Subcutaneous abdominal adipose tissue (tissue), 5 donors: ENCODE data around the gene HRH2.

Source experiments
- H3K27ac ChIP-seq: one replicate; pipeline ENCODE4 v1.7.0; 2013; ENCODE audit warnings: low read depth, mild to moderate bottlenecking, inconsistent platforms, low read length, moderate library complexity
- H3K27me3 ChIP-seq, 5 donors: one replicate each; pipeline ENCODE4 v1.7.0; 2013; ENCODE audit warnings: low read length in 5 of 5, inconsistent platforms in 1 of 5; ENCODE audit not compliant: control insufficient read depth in 5 of 5, insufficient read depth in 4 of 5
- H3K36me3 ChIP-seq, 5 donors: one replicate each; pipeline ENCODE4 v1.7.0; 2013; ENCODE audit warnings: low read length in 5 of 5; ENCODE audit not compliant: control insufficient read depth in 5 of 5, insufficient read depth in 5 of 5
- H3K4me1 ChIP-seq, 5 donors: one replicate each; pipeline ENCODE4 v1.7.0; 2013; ENCODE audit warnings: low read length in 5 of 5, mild to moderate bottlenecking in 3 of 5, moderate library complexity in 1 of 5; ENCODE audit not compliant: control insufficient read depth in 5 of 5, insufficient read depth in 5 of 5
- H3K4me3 ChIP-seq, 5 donors: one replicate each; pipeline ENCODE4 v1.7.0; 2013; ENCODE audit warnings: low read length in 5 of 5, low read depth in 1 of 5
- H3K9ac ChIP-seq, 5 donors: one replicate each; pipeline ENCODE4 v1.7.0; 2013; ENCODE audit warnings: low read length in 5 of 5, mild to moderate bottlenecking in 4 of 5, moderate library complexity in 3 of 5
- H3K9me3 ChIP-seq, 5 donors: one replicate each; pipeline ENCODE4 v1.7.0; 2013; ENCODE audit warnings: low read length in 5 of 5; ENCODE audit not compliant: control insufficient read depth in 5 of 5
- donor health status: healthy.
- donor health status: healthy.
- donor health status: healthy.
- donor health status: healthy.
- donor health status: healthy.

Gene HRH2

DNA sequence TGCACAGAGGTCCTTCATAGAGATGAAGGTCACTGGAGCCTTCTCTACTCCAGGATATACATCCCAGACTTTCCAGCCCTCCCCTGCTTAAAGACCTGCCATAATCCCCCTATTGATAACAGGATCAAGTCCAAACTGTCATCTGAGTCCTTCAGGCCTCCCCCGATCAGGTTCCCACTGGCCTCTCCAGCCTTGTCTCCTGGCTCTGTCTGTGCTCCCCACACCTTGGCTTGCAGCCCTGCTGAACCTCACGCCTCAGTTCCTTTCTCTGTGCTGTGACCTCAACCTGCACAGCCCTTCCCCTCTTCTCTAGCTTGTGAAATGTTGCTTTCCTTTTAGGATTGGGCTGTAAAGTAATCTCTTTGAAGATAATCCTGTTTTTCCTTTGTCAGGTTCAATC lies 2.5 kb upstream of the HRH2 start:
- peaks cover 2 to 36% (median 14%) of the 10 kb centered on the region in 5 donors for H3K4me1 ChIP-seq

DNA sequence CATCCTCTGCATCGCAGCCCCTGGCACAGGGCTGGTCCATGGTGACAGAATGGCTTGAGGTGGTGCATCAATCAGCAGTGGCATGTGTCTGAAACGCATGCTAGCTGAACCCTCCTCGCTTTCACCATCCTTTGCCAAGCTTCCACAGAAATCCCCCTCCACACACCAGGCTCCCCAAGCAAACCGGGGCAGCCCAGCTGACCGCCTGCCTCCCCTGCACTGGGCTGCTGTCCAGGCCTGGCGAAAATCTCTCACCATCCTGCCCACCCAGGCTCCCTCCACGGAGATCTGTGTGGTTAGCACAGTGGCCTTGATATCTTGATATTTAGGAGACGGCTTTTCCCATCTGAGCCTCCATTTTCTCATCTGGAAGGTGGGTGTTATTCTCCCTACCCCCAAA lies 905 bp upstream of the HRH2 start:
- no peaks in the 10 kb centered on the region for H3K36me3 ChIP-seq
- no peak overlapping the region for H3K27ac ChIP-seq
- peaks cover 2 to 36% (median 14%) of the 10 kb centered on the region in 5 donors for H3K4me1 ChIP-seq
- no peaks in the 10 kb centered on the region for H3K9me3 ChIP-seq
- H3K27me3 ChIP-seq: peaks cover 0 to 34% (median 29%) of the 10 kb centered on the region in 5 donors
- no peak overlapping the region for H3K9ac ChIP-seq
- no peak overlapping the region for H3K4me3 ChIP-seq

More for the DNA sequence above, 2.5 kb upstream of the HRH2 start:
- H3K9me3 ChIP-seq: peaks cover 0 to 1% (median 0%) of the 10 kb centered on the region in 5 donors
- no peak overlapping the region for H3K9ac ChIP-seq
- H3K36me3 ChIP-seq: no peaks in the 10 kb centered on the region
- H3K27ac ChIP-seq: no peak overlapping the region
- H3K4me3 ChIP-seq: no peak overlapping the region
- H3K27me3 ChIP-seq: peaks cover 0 to 34% (median 29%) of the 10 kb centered on the region in 5 donors

DNA sequence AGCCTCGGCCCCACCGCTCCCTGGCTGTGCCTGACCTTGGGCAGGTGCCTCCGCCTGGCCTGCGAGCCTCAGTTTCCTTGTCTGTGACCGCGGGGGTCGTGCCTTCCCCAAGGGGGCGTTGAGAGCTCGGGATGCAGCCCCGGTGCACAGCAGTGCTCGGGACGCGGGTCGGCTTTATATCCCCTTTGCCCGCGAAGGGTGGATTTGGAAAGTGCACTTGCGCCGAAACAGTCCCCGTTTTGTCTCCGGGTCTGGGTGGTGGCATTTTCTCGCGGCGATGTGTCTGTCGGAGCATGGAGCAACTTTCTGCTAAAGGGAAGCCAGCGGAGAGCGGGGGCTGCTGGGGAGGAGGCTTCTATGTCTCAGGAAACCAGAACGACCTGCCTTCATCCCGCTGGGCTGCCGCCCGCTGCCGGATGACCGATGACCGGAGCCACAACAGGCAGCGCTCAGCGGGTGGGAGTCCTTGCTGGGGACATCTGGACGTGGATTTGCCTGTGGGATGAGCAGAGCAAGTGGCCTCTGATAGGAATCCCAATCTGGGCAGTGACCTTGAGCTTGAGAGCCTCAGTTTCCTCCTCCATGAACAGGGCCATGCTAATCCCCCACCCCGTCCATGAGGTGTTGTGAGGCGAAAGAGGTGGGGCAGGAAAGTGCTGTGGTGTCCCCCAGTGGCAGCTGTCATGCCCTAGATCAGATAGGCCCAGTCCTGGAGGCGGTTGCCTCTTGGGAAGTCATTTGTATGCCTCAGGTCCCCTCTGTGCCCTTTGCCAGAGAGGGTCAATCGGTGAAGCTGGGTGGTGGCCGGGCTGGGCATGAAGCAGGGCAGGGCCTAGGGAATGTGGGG lies 651 bp downstream of the HRH2 start:
- no peak overlapping the region for H3K27ac ChIP-seq

DNA sequence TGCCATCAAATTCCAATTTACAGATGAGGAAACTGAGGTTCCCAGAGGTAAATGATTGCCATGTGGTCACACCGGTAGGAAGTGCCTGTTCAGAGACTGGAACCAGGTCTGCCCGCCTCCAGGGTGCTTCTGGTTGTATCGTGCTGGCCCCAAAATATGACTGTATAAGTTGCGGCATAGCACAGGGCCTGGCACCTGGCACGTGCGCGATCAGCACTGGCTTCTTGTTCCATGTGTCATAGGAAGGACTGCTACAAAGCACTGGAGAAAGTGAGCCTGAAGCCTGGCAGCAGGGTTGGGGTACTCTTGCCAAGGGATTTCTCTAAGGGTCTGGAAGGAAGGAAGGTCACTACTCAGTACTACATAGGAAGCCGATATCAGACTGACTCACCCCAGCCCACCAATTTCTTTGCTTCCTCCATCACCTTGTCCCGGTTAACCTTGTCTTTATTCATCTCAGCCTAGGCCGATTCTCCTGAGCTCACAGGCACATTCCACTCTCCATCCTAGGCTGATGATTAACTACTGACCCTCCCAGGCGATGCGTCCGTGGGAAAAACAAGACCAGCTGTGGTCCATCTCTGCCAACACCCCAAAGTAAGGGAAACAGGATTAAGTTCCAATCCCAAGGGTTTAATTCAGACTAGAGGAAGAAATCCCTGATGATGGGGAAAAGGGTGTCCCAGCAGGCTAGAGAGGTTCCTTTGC lies 1.8 kb downstream of the HRH2 start:
- no peak overlapping the region for H3K27ac ChIP-seq
- H3K27me3 ChIP-seq: peaks cover 0 to 38% (median 24%) of the 10 kb centered on the region in 5 donors

More for the DNA sequence above, 651 bp downstream of the HRH2 start:
- Histone ChIP-seq H3K36me3 (no peaks in the 10 kb centered on the region), H3K9ac (peak overlapping the region in 4 of 5 donors; percentile 13 to 48 (median 32)), H3K27me3 (peaks cover 0 to 37% (median 24%) of the 10 kb centered on the region in 5 donors), H3K4me1 (peaks cover 2 to 29% (median 14%) of the 10 kb centered on the region in 5 donors), H3K9me3 (no peaks in the 10 kb centered on the region), H3K4me3 (peak overlapping the region; percentile 36 to 74 (median 64))

DNA sequence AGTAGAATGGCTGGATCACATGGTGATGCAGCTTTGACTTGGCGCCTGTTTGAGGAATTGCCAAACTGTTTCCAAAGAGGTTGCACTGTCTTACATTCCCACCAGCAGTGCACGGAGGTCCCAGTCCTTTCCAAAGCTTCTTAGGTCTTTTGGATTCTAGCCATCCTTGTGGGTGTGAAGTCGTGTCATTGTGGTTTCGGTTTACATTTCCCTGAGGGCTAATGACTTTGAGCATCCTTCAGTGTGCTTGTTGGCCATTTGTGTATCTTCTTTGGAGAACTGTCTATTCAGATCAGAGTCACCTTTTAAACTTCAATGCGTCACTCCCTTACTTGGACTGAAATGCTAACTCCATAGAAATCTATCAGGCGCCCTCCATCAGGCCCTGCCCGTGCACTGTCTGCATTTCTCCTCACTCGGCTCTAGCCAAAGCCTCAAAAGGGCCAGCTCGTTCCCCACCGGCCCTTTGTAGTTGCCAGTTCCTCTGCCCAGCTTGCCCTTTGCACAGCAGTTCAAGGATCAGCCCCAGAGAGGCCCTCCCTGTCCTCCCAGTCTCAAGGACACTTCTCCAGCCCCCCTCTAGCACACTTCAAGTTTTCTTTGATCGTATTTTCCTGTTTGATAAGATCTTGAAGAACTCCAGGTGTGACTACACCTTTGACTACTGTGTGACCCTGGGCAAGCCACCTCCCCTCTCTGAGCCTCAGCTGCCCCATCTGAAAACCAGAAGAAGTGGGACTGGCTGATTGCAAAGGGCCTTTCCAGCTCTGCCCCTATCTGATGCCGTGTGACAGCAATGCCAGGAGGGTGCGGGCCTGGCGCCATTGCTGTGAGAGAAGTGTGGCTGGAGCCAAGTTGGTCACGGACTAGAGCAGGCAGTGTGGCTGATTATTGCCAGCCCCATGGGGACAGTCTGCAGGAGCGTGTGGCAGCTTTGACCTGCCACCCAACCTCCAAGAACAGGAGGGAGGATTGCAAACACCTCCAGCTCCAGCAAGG lies 5.6 kb downstream of the HRH2 start:
- Histone ChIP-seq H3K9ac (no peak overlapping the region), H3K27me3 (peaks cover 0 to 21% (median 10%) of the 10 kb centered on the region in 5 donors), H3K4me1 (peaks cover 2 to 22% (median 4%) of the 10 kb centered on the region in 5 donors), H3K36me3 (no peaks in the 10 kb centered on the region), H3K9me3 (no peaks in the 10 kb centered on the region), H3K4me3 (no peak overlapping the region), H3K27ac (no peak overlapping the region)

More for the DNA sequence above, 1.8 kb downstream of the HRH2 start:
- no peak overlapping the region for H3K4me3 ChIP-seq
- H3K36me3 ChIP-seq: no peaks in the 10 kb centered on the region
- peaks cover 2 to 33% (median 14%) of the 10 kb centered on the region in 5 donors for H3K4me1 ChIP-seq
- H3K9me3 ChIP-seq: no peaks in the 10 kb centered on the region
- no peak overlapping the region for H3K9ac ChIP-seq

DNA sequence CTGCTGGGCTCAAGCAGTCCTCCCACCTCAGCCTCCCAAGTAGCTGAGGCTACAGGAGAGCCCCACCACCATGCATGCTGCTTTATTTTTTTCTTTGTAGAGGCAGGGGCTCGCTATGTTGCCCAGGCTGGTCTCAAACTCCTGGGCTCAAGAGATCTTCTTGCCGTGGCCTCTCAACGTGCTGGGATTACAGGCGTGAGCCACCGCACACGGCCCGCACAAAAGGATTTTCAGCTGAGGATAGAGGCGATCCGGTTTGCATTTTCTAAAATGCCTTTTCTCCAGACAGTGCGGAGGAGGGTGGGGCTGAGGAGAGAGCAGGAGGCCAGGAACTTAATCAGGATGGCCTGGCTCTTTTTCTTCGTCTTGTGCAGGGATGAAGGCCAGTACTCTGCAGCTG lies 6.9 kb downstream of the HRH2 start:
- Histone ChIP-seq H3K27me3 (peaks cover 0 to 9% (median 2%) of the 10 kb centered on the region in 5 donors), H3K27ac (no peak overlapping the region), H3K9ac (no peak overlapping the region), H3K4me1 (peaks cover 0 to 10% (median 0%) of the 10 kb centered on the region in 5 donors), H3K9me3 (no peaks in the 10 kb centered on the region), H3K36me3 (no peaks in the 10 kb centered on the region), H3K4me3 (no peak overlapping the region)

DNA sequence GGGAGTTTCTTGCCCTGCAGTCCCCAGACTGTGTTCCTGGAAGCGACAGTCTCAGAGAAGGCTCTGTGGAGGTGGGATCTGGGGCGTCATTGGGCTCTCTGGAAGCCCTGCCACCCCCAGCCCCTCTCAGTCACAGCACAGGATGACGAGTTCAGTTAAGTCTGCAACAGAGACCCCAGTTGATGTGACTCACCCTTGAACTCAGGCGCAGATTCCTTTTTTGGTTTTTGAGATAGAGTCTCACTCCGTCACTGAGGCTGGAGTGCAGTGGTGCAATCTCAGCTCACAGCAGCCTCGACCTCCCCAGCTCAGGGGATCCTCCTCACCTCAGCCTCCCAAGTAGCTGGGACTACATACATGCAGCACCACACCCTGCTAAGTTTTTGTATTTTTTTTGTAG lies 8.3 kb downstream of the HRH2 start:
- Histone ChIP-seq H3K36me3 (no peaks in the 10 kb centered on the region), H3K4me3 (no peak overlapping the region), H3K27ac (no peak overlapping the region), H3K9ac (no peak overlapping the region), H3K4me1 (peaks cover 0 to 17% (median 0%) of the 10 kb centered on the region in 5 donors), H3K27me3 (peaks cover 0 to 6% (median 0%) of the 10 kb centered on the region in 5 donors), H3K9me3 (no peaks in the 10 kb centered on the region)

DNA sequence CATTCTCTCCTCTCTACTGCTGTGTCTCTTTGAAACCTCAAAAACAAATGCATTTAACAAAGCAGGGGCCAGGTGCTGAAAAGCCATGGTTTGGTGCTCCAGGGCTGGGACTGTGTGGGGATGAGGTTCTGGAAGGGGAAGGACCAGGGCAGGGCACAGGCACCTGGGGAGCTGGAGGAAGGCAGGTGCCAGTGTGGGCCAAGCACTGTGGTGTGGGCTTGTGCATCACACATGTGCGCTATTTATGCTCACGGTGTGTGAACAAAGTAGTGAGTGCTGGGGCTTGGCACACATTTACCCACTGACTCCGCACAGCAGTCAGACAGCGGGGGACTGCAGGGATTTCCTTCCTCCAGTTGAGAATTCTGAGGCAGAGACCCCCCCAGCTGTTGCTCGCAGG lies 10.1 kb downstream of the HRH2 start:
- no peaks in the 10 kb centered on the region for H3K9me3 ChIP-seq
- no peak overlapping the region for H3K4me3 ChIP-seq
- H3K9ac ChIP-seq: no peak overlapping the region
- peaks cover 0 to 17% (median 0%) of the 10 kb centered on the region in 5 donors for H3K4me1 ChIP-seq
- no peaks in the 10 kb centered on the region for H3K36me3 ChIP-seq
- no peak overlapping the region for H3K27ac ChIP-seq
- H3K27me3 ChIP-seq: peaks cover 0 to 9% (median 0%) of the 10 kb centered on the region in 5 donors

DNA sequence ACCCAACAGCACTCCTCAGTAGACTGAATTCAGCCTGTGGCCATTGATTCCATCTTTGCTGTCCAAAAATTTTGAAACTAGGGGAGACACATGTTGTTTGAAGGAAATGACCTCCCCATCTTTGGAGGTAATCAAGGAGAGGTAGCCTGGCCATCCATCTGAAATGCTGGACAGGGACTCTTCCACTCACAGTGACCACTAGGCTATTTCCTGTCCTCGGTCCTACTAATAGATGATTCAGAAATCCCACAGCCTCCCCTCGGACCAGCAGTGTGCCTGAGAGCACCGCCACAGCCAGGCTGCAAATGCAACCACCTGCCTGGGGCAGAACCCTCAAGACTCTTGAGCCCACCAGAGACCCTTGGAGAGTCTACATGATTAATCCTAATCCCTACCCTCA lies 12.5 kb downstream of the HRH2 start:
- Histone ChIP-seq H3K9me3 (no peaks in the 10 kb centered on the region), H3K4me1 (peaks cover 0 to 10% (median 0%) of the 10 kb centered on the region in 5 donors), H3K27ac (no peak overlapping the region), H3K4me3 (no peak overlapping the region), H3K36me3 (no peaks in the 10 kb centered on the region), H3K9ac (no peak overlapping the region), H3K27me3 (peaks cover 0 to 5% (median 0%) of the 10 kb centered on the region in 5 donors)
